ENCODE measurements around the gene ARHGEF28. TPM values are rescaled to one million over a fixed set of nuclear protein-coding genes. Genes with fewer than 3 reads are reported as not detected.

Gene ARHGEF28
- total RNA-seq, 2 donors from 2014 or later = 7.6 to 8.0 TPM

- TF ChIP-seq, protein P1, sequence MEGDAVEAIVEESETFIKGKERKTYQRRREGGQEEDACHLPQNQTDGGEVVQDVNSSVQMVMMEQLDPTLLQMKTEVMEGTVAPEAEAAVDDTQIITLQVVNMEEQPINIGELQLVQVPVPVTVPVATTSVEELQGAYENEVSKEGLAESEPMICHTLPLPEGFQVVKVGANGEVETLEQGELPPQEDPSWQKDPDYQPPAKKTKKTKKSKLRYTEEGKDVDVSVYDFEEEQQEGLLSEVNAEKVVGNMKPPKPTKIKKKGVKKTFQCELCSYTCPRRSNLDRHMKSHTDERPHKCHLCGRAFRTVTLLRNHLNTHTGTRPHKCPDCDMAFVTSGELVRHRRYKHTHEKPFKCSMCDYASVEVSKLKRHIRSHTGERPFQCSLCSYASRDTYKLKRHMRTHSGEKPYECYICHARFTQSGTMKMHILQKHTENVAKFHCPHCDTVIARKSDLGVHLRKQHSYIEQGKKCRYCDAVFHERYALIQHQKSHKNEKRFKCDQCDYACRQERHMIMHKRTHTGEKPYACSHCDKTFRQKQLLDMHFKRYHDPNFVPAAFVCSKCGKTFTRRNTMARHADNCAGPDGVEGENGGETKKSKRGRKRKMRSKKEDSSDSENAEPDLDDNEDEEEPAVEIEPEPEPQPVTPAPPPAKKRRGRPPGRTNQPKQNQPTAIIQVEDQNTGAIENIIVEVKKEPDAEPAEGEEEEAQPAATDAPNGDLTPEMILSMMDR (IDR thresholded peaks at IDR 0.05) = no peak
- no peaks in the 10 kb centered on the region for H3K9me3 ChIP-seq
- no peak overlapping the region for H3K27ac ChIP-seq
- no peak overlapping the region for H3K4me3 ChIP-seq
- no peaks in the 10 kb centered on the region for H3K4me1 ChIP-seq
- intact Hi-C loops (cut with DNase I) = no loop called here
- DNase-seq = no peak
- no peaks in the 10 kb centered on the region for H3K27me3 ChIP-seq
- no peaks in the 10 kb centered on the region for H3K36me3 ChIP-seq
- H3K9ac ChIP-seq (ENCODE audit: low read depth in 2 of 2, low read length in 2 of 2) = no peak overlapping the region
Observed at GRCh38 chr5:73623901-73624404, 2.0 kb upstream of the ARHGEF28 start.

DNA sequence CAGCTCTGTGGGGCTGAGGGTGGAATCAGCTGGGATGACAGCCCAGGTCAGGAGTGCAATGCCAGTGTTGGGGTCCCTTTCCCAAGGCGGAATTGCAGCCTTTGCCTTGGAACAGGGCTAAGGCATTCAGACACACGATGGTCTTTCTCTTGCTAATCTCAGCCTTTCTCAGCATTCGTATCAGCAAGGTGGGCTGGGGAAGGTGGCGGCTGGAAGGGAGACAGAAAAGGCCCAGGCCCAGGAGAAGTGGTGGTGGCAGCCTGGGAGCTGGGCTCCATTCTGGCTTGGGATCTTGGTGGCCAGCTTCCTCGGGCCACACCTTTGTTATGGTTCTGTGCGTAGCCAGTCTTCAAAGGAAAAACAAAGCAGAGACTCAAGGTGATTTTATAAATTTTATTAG is 1.1 kb upstream of the ARHGEF28 start:
- H3K9me3 ChIP-seq = no peaks in the 10 kb centered on the region
- TF ChIP-seq, protein P1 (IDR thresholded peaks at IDR 0.05) = no peak
- no peak overlapping the region for H3K9ac ChIP-seq (ENCODE audit: low read depth in 2 of 2, low read length in 2 of 2)
- no peak overlapping the region for H3K4me3 ChIP-seq
- H3K36me3 ChIP-seq = no peaks in the 10 kb centered on the region
- intact Hi-C loops (cut with DNase I) = no loop called here
- H3K27me3 ChIP-seq = no peaks in the 10 kb centered on the region
- DNase-seq = no peak
- H3K27ac ChIP-seq = peak overlapping the region; percentile 7
- H3K4me1 ChIP-seq = no peaks in the 10 kb centered on the region

- Histone ChIP-seq H3K36me3 (no peaks in the 10 kb centered on the region), H3K9ac (ENCODE audit: low read depth in 2 of 2, low read length in 2 of 2) (peak overlapping the region; percentile 53 to 59), H3K27ac (peak overlapping the region; percentile 7), H3K4me3 (peak overlapping the region; percentile 67), H3K4me1 (no peaks in the 10 kb centered on the region), H3K9me3 (no peaks in the 10 kb centered on the region), H3K27me3 (no peaks in the 10 kb centered on the region)
- DNase-seq = no peak
- TF ChIP-seq, protein P1 (IDR thresholded peaks at IDR 0.05) = no peak
- intact Hi-C loops (cut with DNase I) = no loop called here
Observed at GRCh38 chr5:73625372-73625943, 538 bp upstream of the ARHGEF28 start.

GRCh38 chr5:73626814-73627313 is 868 bp downstream of the ARHGEF28 start:
- intact Hi-C loops (cut with DNase I) = no loop called here
- no peaks in the 10 kb centered on the region for H3K9me3 ChIP-seq
- no peak for DNase-seq
- no peaks in the 10 kb centered on the region for H3K27me3 ChIP-seq
- peak overlapping the region; percentile 54 to 73 for H3K9ac ChIP-seq (ENCODE audit: low read depth in 2 of 2, low read length in 2 of 2)
- H3K36me3 ChIP-seq = no peaks in the 10 kb centered on the region
- H3K27ac ChIP-seq = no peak overlapping the region
- peak overlapping the region; percentile 67 for H3K4me3 ChIP-seq
- no peaks in the 10 kb centered on the region for H3K4me1 ChIP-seq
- TF ChIP-seq, protein P1 (IDR thresholded peaks at IDR 0.05) = no peak

- Histone ChIP-seq H3K9me3 (no peaks in the 10 kb centered on the region), H3K9ac (ENCODE audit: low read depth in 2 of 2, low read length in 2 of 2) (no peak overlapping the region), H3K27ac (no peak overlapping the region), H3K4me1 (no peaks in the 10 kb centered on the region), H3K4me3 (no peak overlapping the region), H3K36me3 (no peaks in the 10 kb centered on the region), H3K27me3 (no peaks in the 10 kb centered on the region)
- intact Hi-C loops (cut with DNase I) = no loop called here
- TF ChIP-seq, protein P1 (IDR thresholded peaks at IDR 0.05) = no peak
- DNase-seq = no peak
Observed at GRCh38 chr5:73629456-73629855, 3.5 kb downstream of the ARHGEF28 start.

Measured in colonic mucosa (tissue), 4 donors.